ENCODE data around the gene ABCC1. TPM values are rescaled to one million over a fixed set of nuclear protein-coding genes. Genes with fewer than 3 reads are reported as not detected.

ABCC1 gene
- total and polyA plus RNA-seq, 2 of the 4 experiments (the other 2 are of a cell fraction) = 39.4 to 66.0 TPM

DNA sequence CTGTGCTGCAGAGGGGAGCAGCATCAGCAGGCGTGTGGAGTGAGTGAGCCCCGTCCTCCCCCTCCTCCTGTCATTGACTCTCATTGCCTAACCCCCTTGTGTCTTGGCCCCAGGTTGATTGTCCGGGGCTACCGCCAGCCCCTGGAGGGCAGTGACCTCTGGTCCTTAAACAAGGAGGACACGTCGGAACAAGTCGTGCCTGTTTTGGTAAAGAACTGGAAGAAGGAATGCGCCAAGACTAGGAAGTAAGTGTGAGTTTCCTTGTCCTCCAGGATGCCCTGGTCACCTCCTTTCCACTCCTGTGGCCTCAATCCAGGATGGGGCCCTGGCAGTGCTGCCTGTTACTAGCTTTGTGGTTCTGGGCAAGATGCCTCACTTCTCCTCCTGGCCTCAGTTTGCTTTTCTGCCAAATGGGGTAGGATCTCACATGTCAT is 87.0 kb downstream of the ABCC1 start:
- Histone ChIP-seq H2AK9ac (replicated peaks; ENCODE audit: low read depth, low read length, poor library complexity) (no peak overlapping the region), H4K20me1 (ENCODE audit: insufficient read depth, low read length) (peaks cover 30% of the 10 kb centered on the region; the same call in 1 of the 2 replicates), H2AFZ (replicated peaks; ENCODE audit: low read length, poor library complexity) (no peak overlapping the region), H2BK120ac (ENCODE audit: low read depth, low read length) (no peak overlapping the region), H3K14ac (replicated peaks; ENCODE audit: low read depth, low read length) (no peak overlapping the region), H4K5ac (ENCODE audit: low read depth, low read length) (no peak overlapping the region), H3K4me1 (ENCODE audit: control insufficient read depth, insufficient read depth, low read length) (peaks cover 5% of the 10 kb centered on the region), H3K36me3 (ENCODE audit: control insufficient read depth, insufficient read depth, low read length) (peaks cover 75% of the 10 kb centered on the region), H3K56ac (ENCODE audit: extremely low read depth, insufficient read depth, low read length) (no peak overlapping the region), H3K9ac (ENCODE audit: low read depth, low read length) (no peak overlapping the region), H4K8ac (ENCODE audit: low read depth in 2 of 2, low read length in 2 of 2) (no peak overlapping the region), H3K4me2 (ENCODE audit: low read depth, low read length) (no peak overlapping the region), H2AK5ac (ENCODE audit: low read depth, low read length) (no peak overlapping the region), H3K23ac (ENCODE audit: low read depth, low read length) (no peak overlapping the region), H2BK20ac (ENCODE audit: low read depth, low read length) (no peak overlapping the region), H2BK5ac (ENCODE audit: low read depth, low read length, poor library complexity, severe bottlenecking) (peak overlapping the region; percentile 53), H3K27ac (ENCODE audit: insufficient read depth, low read length) (peak overlapping the region; percentile 27; the same call in 1 of the 2 replicates), H3K4me3 (ENCODE audit: insufficient read depth, low read depth, low read length) (no peak overlapping the region), H3K79me1 (ENCODE audit: low read depth in 1 of 2, low read length in 2 of 2) (peaks cover 60 to 96% of the 10 kb centered on the region in 2 experiments), H3K4ac (ENCODE audit: low read depth, low read length) (no peak overlapping the region), H3K27me3 (ENCODE audit: control insufficient read depth, insufficient read depth, low read length) (no peaks in the 10 kb centered on the region), H3K9me3 (ENCODE audit: control insufficient read depth, insufficient read depth, low read length) (no peaks in the 10 kb centered on the region), H4K91ac (ENCODE audit: insufficient read depth, low read depth, low read length) (no peak overlapping the region), H3K9me1 (ENCODE audit: insufficient read depth, low read length) (peaks cover 37% of the 10 kb centered on the region), H2BK15ac (ENCODE audit: low read depth, low read length) (no peak overlapping the region), H3K18ac (ENCODE audit: low read depth, low read length) (no peak overlapping the region)
- intact Hi-C loops (cut with micrococcal nuclease) (no loop called here), in situ Hi-C loops (cut with MboI; ENCODE audit: low sequenced_read_pairs) (no loop called here), dilution Hi-C loops (cut with HindIII; ENCODE audit: low sequenced_read_pairs, unreplicated experiment) (no loop called here)
- no CpG with 5 or more reads among the region's 8 CpGs for WGBS, 2 experiments (ENCODE audit: extremely low coverage in 2 of 2, insufficient read length in 1 of 2)
- CTCF ChIA-PET = interaction anchor here (0.6 kb wide), 1 partner anchor 220 kb away, joined by 4 read pairs; no protein-coding TSS in a partner anchor
- DNase-seq (no peak), ATAC-seq (ENCODE audit: low read depth) (no peak)
- POLR2A ChIA-PET (ENCODE audit: unreplicated experiment) = no interaction called here
- BruUV-seq (replicated peaks) = no TSS peak
- TF ChIP-seq SMC3 (IDR thresholded peaks at IDR 0.05; ENCODE audit: low read depth, low read length) = no peak
- TF ChIP-seq RCOR1 (IDR thresholded peaks at IDR 0.05; ENCODE audit: insufficient replicate concordance, low read length) = no peak
- TF ChIP-seq NFE2L2 (IDR thresholded peaks at IDR 0.05; ENCODE audit: low read depth, low read length) = no peak
- no peak for TF ChIP-seq CHD1 (IDR thresholded peaks at IDR 0.05; ENCODE audit: low read depth, low read length)

All from IMR-90 (cell line).